IMR-90 (cell line): ENCODE results near the gene HTRA2. TPM values are rescaled to one million over a fixed set of nuclear protein-coding genes. Genes with fewer than 3 reads are reported as not detected.

Source experiments
- ATAC-seq: fragments of 200-7000 bp; cut with Tn5 transposase; 2 replicates; pipeline ENCODE4 v1.9.1; 2020; ENCODE audit warnings: low read depth, mild to moderate bottlenecking, moderate library complexity
- BruUV-seq: library from RNA; stranded (reverse); fragments of 400-500 nt; replicated peaks from 2 replicates; lab custom pipeline; 2021; lab: Mats Ljungman, UMichigan
- CTCF ChIA-PET: fragments of 300-600 bp; formaldehyde crosslinking; extraction: SDS; loops from one replicate; lab custom pipeline; 2021; ENCODE audit warnings: antibody characterized with exemption; lab: Yijun Ruan, JAX
- POLR2A ChIA-PET: fragments of 300-600 bp; sonication (Branson Sonifier 250); formaldehyde crosslinking; loops from one replicate; lab custom pipeline; 2022; ENCODE audit warnings: antibody characterized with exemption; ENCODE audit not compliant: unreplicated experiment; lab: Charles Lee
- DNase-seq: peaks from one replicate; pipeline ENCODE4 v3.0.0; 2013
- H2AFZ ChIP-seq: replicated peaks from 2 replicates; pipeline ENCODE3; 2013; ENCODE audit warnings: low read length, mild to moderate bottlenecking; ENCODE audit not compliant: poor library complexity
- H2AK5ac ChIP-seq: 2 replicates; pipeline ENCODE4 v1.6.1; 2013; ENCODE audit warnings: low read depth, low read length, inconsistent platforms
- H2AK9ac ChIP-seq: replicated peaks from 2 replicates; pipeline ENCODE3; 2013; ENCODE audit warnings: mild to moderate bottlenecking, low read depth, low read length, moderate library complexity; ENCODE audit not compliant: poor library complexity
- H2BK120ac ChIP-seq: 2 replicates; pipeline ENCODE4 v1.6.1; 2013; ENCODE audit warnings: low read depth, low read length, inconsistent platforms
- H2BK15ac ChIP-seq: 3 replicates; pipeline ENCODE4 v1.6.1; 2013; ENCODE audit warnings: low read depth, low read length, inconsistent platforms
- H2BK20ac ChIP-seq: 2 replicates; pipeline ENCODE4 v1.6.1; 2013; ENCODE audit warnings: low read depth, mild to moderate bottlenecking, inconsistent platforms, low read length, moderate library complexity
- H2BK5ac ChIP-seq: 2 replicates; pipeline ENCODE4 v1.6.1; 2013; ENCODE audit warnings: mild to moderate bottlenecking, low read depth, low read length, inconsistent platforms; ENCODE audit not compliant: poor library complexity, severe bottlenecking
- H3K14ac ChIP-seq: replicated peaks from 2 replicates; pipeline ENCODE4 v1.6.1; 2013; ENCODE audit warnings: low read depth, low read length, inconsistent platforms
- H3K18ac ChIP-seq: 2 replicates; pipeline ENCODE4 v1.6.1; 2013; ENCODE audit warnings: low read depth, low read length, control low read depth
- H3K23ac ChIP-seq: 2 replicates; pipeline ENCODE4 v1.6.1; 2013; ENCODE audit warnings: low read depth, low read length, inconsistent platforms
- H3K27ac ChIP-seq: 2 replicates; pipeline ENCODE4 v1.5.1; 2013; ENCODE audit warnings: mild to moderate bottlenecking, control low read depth, low read length; ENCODE audit not compliant: insufficient read depth
- H3K27me3 ChIP-seq: 2 replicates; pipeline ENCODE4 v1.6.1; 2013; ENCODE audit warnings: low read length; ENCODE audit not compliant: control insufficient read depth, insufficient read depth
- H3K36me3 ChIP-seq: 2 replicates; pipeline ENCODE4 v1.6.1; 2013; ENCODE audit warnings: low read length, mixed read lengths; ENCODE audit not compliant: control insufficient read depth, insufficient read depth
- H3K4ac ChIP-seq: 2 replicates; pipeline ENCODE4 v1.6.1; 2013; ENCODE audit warnings: low read depth, low read length, inconsistent platforms
- H3K4me1 ChIP-seq: 2 replicates; pipeline ENCODE4 v1.6.1; 2013; ENCODE audit warnings: low read length, mixed read lengths; ENCODE audit not compliant: control insufficient read depth, insufficient read depth
- H3K4me2 ChIP-seq: 2 replicates; pipeline ENCODE4 v1.6.1; 2013; ENCODE audit warnings: low read depth, mild to moderate bottlenecking, control low read depth, low read length, moderate library complexity
- H3K4me3 ChIP-seq: 2 replicates; pipeline ENCODE4 v1.5.1; 2013; ENCODE audit warnings: low read depth, mild to moderate bottlenecking, control low read depth, low read length, moderate library complexity; ENCODE audit not compliant: insufficient read depth
- H3K56ac ChIP-seq: 2 replicates; pipeline ENCODE4 v1.6.1; 2013; ENCODE audit warnings: low read length, inconsistent platforms; ENCODE audit not compliant: insufficient read depth; ENCODE audit errors: extremely low read depth
- H3K79me1 ChIP-seq, 2 experiments: 2 replicates each; pipeline ENCODE4 v1.6.1; 2013; ENCODE audit warnings: low read length in 2 of 2, inconsistent platforms in 1 of 2, low read depth in 1 of 2
- H3K9ac ChIP-seq: 2 replicates; pipeline ENCODE4 v1.6.1; 2013; ENCODE audit warnings: low read depth, low read length, control low read depth
- H3K9me1 ChIP-seq: 2 replicates; pipeline ENCODE4 v1.6.1; 2013; ENCODE audit warnings: low read length, inconsistent platforms; ENCODE audit not compliant: insufficient read depth
- H3K9me3 ChIP-seq: 2 replicates; pipeline ENCODE4 v1.6.1; 2013; ENCODE audit warnings: low read length; ENCODE audit not compliant: control insufficient read depth, insufficient read depth
- H4K20me1 ChIP-seq: 2 replicates; pipeline ENCODE4 v1.6.1; 2013; ENCODE audit warnings: low read length, inconsistent platforms; ENCODE audit not compliant: insufficient read depth
- H4K5ac ChIP-seq: 2 replicates; pipeline ENCODE4 v1.6.1; 2013; ENCODE audit warnings: mild to moderate bottlenecking, low read depth, low read length, control low read depth
- H4K8ac ChIP-seq, 2 experiments: 2 replicates each; pipeline ENCODE4 v1.6.1; 2013; ENCODE audit warnings: low read depth in 2 of 2, low read length in 2 of 2, control low read depth in 1 of 2, inconsistent platforms in 1 of 2
- H4K91ac ChIP-seq: 2 replicates; pipeline ENCODE4 v1.6.1; 2013; ENCODE audit warnings: low read depth, low read length, inconsistent platforms; ENCODE audit not compliant: insufficient read depth
- RAD21 ChIP-seq: IDR thresholded peaks from 2 replicates; pipeline ENCODE4 v1.6.1; 2012; ENCODE audit warnings: low read length, improper control_type of control experiment
- RFX5 ChIP-seq: IDR thresholded peaks from 2 replicates; pipeline ENCODE4 v1.8.0; 2012; ENCODE audit warnings: low read depth, mild to moderate bottlenecking, low read length, moderate library complexity
- WGBS, 2 experiments: methylation state at CpG; one replicate each; pipeline versions ENCODE4 v1.1.5 to v1.1.7; 2013; ENCODE audit warnings: missing lambda C conversion rate in 2 of 2; ENCODE audit not compliant: insufficient read length in 1 of 2; ENCODE audit errors: extremely low coverage in 2 of 2; 5-methylcytosine and 5-hydroxymethylcytosine counted together
- dilution Hi-C: fragments of 300-500 bp; cut with HindIII; formaldehyde crosslinking; loops from one replicate; pipeline ENCODE4 v1.14.3; 2018; ENCODE audit warnings: low sequenced_read_pairs; ENCODE audit not compliant: unreplicated experiment
- in situ Hi-C: fragments of 300-500 bp; cut with MboI; formaldehyde crosslinking; loops from 3 replicates; pipeline ENCODE4 v1.14.3; 2019; ENCODE audit warnings: low sequenced_read_pairs, inconsistent platforms, mixed read lengths
- intact Hi-C: fragments of 100-400 bp; cut with micrococcal nuclease; formaldehyde crosslinking; loops from 2 replicates; pipeline ENCODE4 v1.10.0; 2022
- polyA plus RNA-seq, 3 experiments: library from polyadenylated mRNA; depleted of rRNA; stranded (reverse); fragments of >200 nt; gene quantifications; 2 replicates each; pipeline ENCODE4 v1.2.3, GENCODE V29; 2012; ENCODE audit warnings: low replicate concordance in 1 of 3
- total RNA-seq: library from RNA; depleted of rRNA; stranded (reverse); fragments of >200 nt; gene quantifications from 2 replicates; pipeline ENCODE4 v1.2.3, GENCODE V29; 2012

The HTRA2 gene
- total and polyA plus RNA-seq, 2 of the 4 experiments (the other 2 are of a cell fraction): 23.6 to 28.1 TPM

GRCh38 chr2:74497777-74498499 lies 31.8 kb upstream of the HTRA2 start:
- CTCF ChIA-PET: no interaction called here
- peaks cover 9% of the 10 kb centered on the region; the same call in 1 of the 2 replicates for H3K4me1 ChIP-seq
- H3K4ac ChIP-seq: no peak overlapping the region
- H3K56ac ChIP-seq: no peak overlapping the region
- no peak overlapping the region for H3K23ac ChIP-seq
- no peak overlapping the region for H2BK15ac ChIP-seq
- peak overlapping the region; percentile 76 for H2AFZ ChIP-seq
- no peak overlapping the region for H4K91ac ChIP-seq
- peaks cover 0 to 12% of the 10 kb centered on the region in 2 experiments; a peak in 1 of 4 replicates for H3K79me1 ChIP-seq
- dilution Hi-C loops: no loop called here
- no peak overlapping the region for H3K18ac ChIP-seq
- H4K8ac ChIP-seq: no peak overlapping the region; a peak in 1 of 4 replicates
- no peaks in the 10 kb centered on the region for H3K9me3 ChIP-seq
- no peak overlapping the region for H3K4me3 ChIP-seq
- no peak overlapping the region for H2BK5ac ChIP-seq
- intact Hi-C loops: no loop called here
- POLR2A ChIA-PET: no interaction called here
- DNase-seq (no peak), ATAC-seq (no peak)
- H2AK9ac ChIP-seq: no peak overlapping the region
- H3K4me2 ChIP-seq: peak overlapping the region; percentile 74
- in situ Hi-C loops: loop anchor here (25.0 kb wide), 1 partner anchor 364 kb away; no protein-coding TSS in a partner anchor
- no peak overlapping the region for H2AK5ac ChIP-seq
- H3K9me1 ChIP-seq: no peaks in the 10 kb centered on the region
- no TSS peak for BruUV-seq
- no peak overlapping the region for H3K14ac ChIP-seq
- H4K5ac ChIP-seq: no peak overlapping the region
- no peak overlapping the region; the same call in 1 of the 2 replicates for H2BK20ac ChIP-seq
- H4K20me1 ChIP-seq: no peaks in the 10 kb centered on the region
- no peak overlapping the region for H3K27ac ChIP-seq
- no peak for TF ChIP-seq RAD21
- TF ChIP-seq RFX5: no peak
- peaks cover 38% of the 10 kb centered on the region for H3K27me3 ChIP-seq
- no peak overlapping the region for H2BK120ac ChIP-seq
- peaks cover 10% of the 10 kb centered on the region; the same call in 1 of the 2 replicates for H3K36me3 ChIP-seq
- WGBS, 2 experiments: 10% methylated on average over 33 of the region's 61 CpGs; no CpG with 5 or more reads in 1 of the 2 experiments
- no peak overlapping the region for H3K9ac ChIP-seq
